Gastroesophageal sphincter (tissue), 4 donors: ENCODE data around the gene ALDH1L1. TPM values are rescaled to one million over a fixed set of nuclear protein-coding genes. Genes with fewer than 3 reads are reported as not detected.

ENCODE experiments used
- ATAC-seq: fragments of 150-250 bp; one replicate; pipeline ENCODE4 v1.9.1; 2016; ENCODE audit warnings: mild to moderate bottlenecking, moderate library complexity
- H3K27ac ChIP-seq, 4 donors: fragments of 200-600 bp; sonication (generic) in 3 of 4; 1 replicate in 3 of 4; 2 replicates in 1 of 4; pipeline ENCODE4 v1.5.1; 2016 to 2019
- H3K27me3 ChIP-seq: fragments of 200-600 bp; sonication (generic); one replicate; pipeline ENCODE4 v1.5.1; 2019
- H3K36me3 ChIP-seq, 2 donors: fragments of 200-600 bp; sonication (generic); one replicate each; pipeline ENCODE4 v1.5.1; 2019; ENCODE audit warnings: control low read depth in 1 of 2
- H3K4me1 ChIP-seq, 3 donors: fragments of 200-600 bp; sonication (generic); 1 replicate in 2 of 3; 2 replicates in 1 of 3; pipeline ENCODE4 v1.5.1; 2016 to 2019; ENCODE audit warnings: control low read depth in 2 of 3
- H3K4me3 ChIP-seq, 2 donors: fragments of 200-600 bp; sonication (generic); one replicate each; pipeline ENCODE4 v1.5.1; 2019; ENCODE audit warnings: mild to moderate bottlenecking in 1 of 2, moderate library complexity in 1 of 2
- H3K9me3 ChIP-seq, 3 donors: fragments of 200-600 bp; sonication (generic); one replicate each; pipeline ENCODE4 v1.5.1; 2017 to 2019; ENCODE audit warnings: control low read depth in 2 of 3
- CTCF ChIP-seq, 4 experiments: fragments of 200-600 bp in 2 of 4; fragments of 450-650 bp in 2 of 4; sonication (generic) in 1 of 4; IDR thresholded peaks; one replicate each; pipeline ENCODE4 v1.5.1; 2017 to 2019; ENCODE audit warnings: antibody characterized with exemption in 4 of 4, mild to moderate bottlenecking in 2 of 4, moderate library complexity in 2 of 4
- EP300 ChIP-seq: sonication (generic); formaldehyde crosslinking; IDR thresholded peaks from one replicate; pipeline ENCODE4 v1.6.1; 2017; ENCODE audit warnings: antibody characterized with exemption, mild to moderate bottlenecking
- POLR2A ChIP-seq, 2 donors: fragments of 450-650 bp; IDR thresholded peaks; one replicate each; pipeline ENCODE4 v1.6.1; 2017; ENCODE audit warnings: antibody characterized with exemption in 2 of 2, mild to moderate bottlenecking in 2 of 2, moderate library complexity in 1 of 2
- POLR2AphosphoS5 ChIP-seq: sonication (generic); formaldehyde crosslinking; IDR thresholded peaks from one replicate; pipeline ENCODE4 v1.6.1; 2017; ENCODE audit warnings: antibody characterized with exemption
- WGBS, 2 donors: methylation state at CpG; one replicate each; pipeline ENCODE4 v1.1.5; 2018; ENCODE audit warnings: low coverage in 1 of 2; 5-methylcytosine and 5-hydroxymethylcytosine counted together
- total RNA-seq, 4 donors: library from RNA; depleted of rRNA; stranded (reverse); fragments of >200 nt; gene quantifications; one replicate each; pipeline ENCODE4 v1.1.0, GENCODE V29; 2016

Gene ALDH1L1
- total RNA-seq, 4 donors from 2014 or later = 16.3 to 67.9 (median 38.7) TPM

DNA sequence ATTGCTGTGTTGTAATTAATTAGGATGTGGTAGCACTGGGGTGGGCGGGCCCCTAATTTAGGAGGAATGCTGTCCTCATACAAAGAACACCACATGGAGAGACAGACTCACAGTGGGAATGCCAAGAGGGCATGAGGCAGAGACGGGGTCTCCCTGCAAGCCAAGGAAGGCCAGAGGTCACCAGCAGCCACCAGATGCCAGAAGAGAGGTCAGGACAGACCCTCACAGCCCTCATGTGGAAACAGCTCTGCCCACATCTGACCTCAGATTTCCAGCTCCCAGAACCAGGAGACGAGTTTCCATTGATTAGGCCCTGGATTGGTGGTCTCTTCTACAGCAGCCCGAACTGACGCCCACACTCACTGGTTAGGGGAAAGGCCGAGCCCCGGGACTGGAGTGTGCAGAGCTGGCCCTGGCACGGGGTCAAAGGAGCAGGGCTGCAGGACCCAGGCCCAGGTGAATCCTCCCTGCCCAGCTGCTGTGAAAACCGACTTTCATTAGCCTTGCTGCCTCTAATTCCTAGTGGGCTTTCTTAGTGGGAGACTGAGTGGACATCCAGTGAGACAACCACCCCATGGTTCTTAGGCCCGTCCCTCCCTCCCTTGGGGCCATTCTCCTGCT is 53.5 kb downstream of the ALDH1L1 start:
- TF ChIP-seq CTCF (IDR thresholded peaks at IDR 0.05) = no peak
- TF ChIP-seq POLR2AphosphoS5 = no peak
- TF ChIP-seq EP300 = no peak
- no peak for TF ChIP-seq POLR2A (IDR thresholded peaks at IDR 0.05)
- Histone ChIP-seq H3K4me3 (no peak overlapping the region), H3K27me3 (no peaks in the 10 kb centered on the region), H3K9me3 (no peaks in the 10 kb centered on the region), H3K4me1 (no peaks in the 10 kb centered on the region), H3K27ac (no peak overlapping the region), H3K36me3 (peaks cover 0 to 22% of the 10 kb centered on the region in 2 donors)
- no peak for ATAC-seq
- 83% methylated on average over 2 of the region's 10 CpGs; no CpG with 5 or more reads in 1 of the 2 donors for WGBS, 2 donors

GRCh38 chr3:126126286-126126685 is 54.1 kb downstream of the ALDH1L1 start:
- H3K4me3 ChIP-seq = no peak overlapping the region
- H3K4me1 ChIP-seq = no peaks in the 10 kb centered on the region
- WGBS, 2 donors = 74% methylated on average over 4 of the region's 12 CpGs; no CpG with 5 or more reads in 1 of the 2 donors
- TF ChIP-seq POLR2A (IDR thresholded peaks at IDR 0.05) (no peak), POLR2AphosphoS5 (no peak), CTCF (IDR thresholded peaks at IDR 0.05) (no peak), EP300 (no peak)
- no peaks in the 10 kb centered on the region for H3K27me3 ChIP-seq
- no peak overlapping the region for H3K27ac ChIP-seq
- no peaks in the 10 kb centered on the region for H3K9me3 ChIP-seq
- ATAC-seq = no peak
- peaks cover 0 to 22% of the 10 kb centered on the region in 2 donors for H3K36me3 ChIP-seq

GRCh38 chr3:126125781-126126251 is 54.6 kb downstream of the ALDH1L1 start:
- 70% methylated on average over 2 of the region's 2 CpGs; no CpG with 5 or more reads in 1 of the 2 donors for WGBS, 2 donors
- no peaks in the 10 kb centered on the region for H3K9me3 ChIP-seq
- no peak for ATAC-seq
- TF ChIP-seq CTCF (IDR thresholded peaks at IDR 0.05) = no peak
- no peak for TF ChIP-seq POLR2AphosphoS5
- no peak for TF ChIP-seq POLR2A (IDR thresholded peaks at IDR 0.05)
- H3K27me3 ChIP-seq = no peaks in the 10 kb centered on the region
- no peak overlapping the region for H3K4me3 ChIP-seq
- H3K27ac ChIP-seq = no peak overlapping the region
- H3K4me1 ChIP-seq = no peaks in the 10 kb centered on the region
- H3K36me3 ChIP-seq = peaks cover 0 to 17% of the 10 kb centered on the region in 2 donors

- no peaks in the 10 kb centered on the region for H3K4me1 ChIP-seq
- no CpG with 5 or more reads among the region's 5 CpGs for WGBS, 2 donors
- H3K4me3 ChIP-seq = no peak overlapping the region
- peaks cover 0 to 16% of the 10 kb centered on the region in 2 donors for H3K36me3 ChIP-seq
- no peaks in the 10 kb centered on the region for H3K27me3 ChIP-seq
- no peaks in the 10 kb centered on the region for H3K9me3 ChIP-seq
- no peak for TF ChIP-seq POLR2AphosphoS5
- no peak for ATAC-seq
- H3K27ac ChIP-seq = no peak overlapping the region
Measured at GRCh38 chr3:126125341-126125740, 55.0 kb downstream of the ALDH1L1 start.

GRCh38 chr3:126124896-126125295 is 55.5 kb downstream of the ALDH1L1 start:
- H3K36me3 ChIP-seq = peaks cover 0 to 16% of the 10 kb centered on the region in 2 donors
- no peak for TF ChIP-seq POLR2A (IDR thresholded peaks at IDR 0.05)
- TF ChIP-seq POLR2AphosphoS5 = no peak
- no peak for TF ChIP-seq EP300
- no peak for TF ChIP-seq CTCF (IDR thresholded peaks at IDR 0.05)
- no peak overlapping the region for H3K4me3 ChIP-seq
- H3K9me3 ChIP-seq = no peaks in the 10 kb centered on the region
- no peak for ATAC-seq
- H3K27ac ChIP-seq = no peak overlapping the region
- H3K27me3 ChIP-seq = no peaks in the 10 kb centered on the region
- no peaks in the 10 kb centered on the region for H3K4me1 ChIP-seq
- 83% methylated on average over 8 of the region's 9 CpGs; no CpG with 5 or more reads in 1 of the 2 donors for WGBS, 2 donors
